ENCODE results near the gene HNRNPK.

HNRNPK gene

GRCh38 chr9:83986765-83987401, 6.9 kb upstream of the HNRNPK start:
- Histone ChIP-seq H3K9me3 (ENCODE audit: severe bottlenecking) (peaks cover 2% of the 10 kb centered on the region), H3K27me3 (ENCODE audit: insufficient read depth, poor library complexity, severe bottlenecking) (no peaks in the 10 kb centered on the region), H3K4me1 (ENCODE audit: insufficient read depth, poor library complexity, severe bottlenecking) (peaks cover 23% of the 10 kb centered on the region), H3K4me3 (ENCODE audit: severe bottlenecking) (no peak overlapping the region), H3K27ac (ENCODE audit: poor library complexity, severe bottlenecking) (peak overlapping the region; percentile 46), H3K36me3 (ENCODE audit: low read depth) (peaks cover 22% of the 10 kb centered on the region)
- DNase-seq (ENCODE audit: low spot score) (peak; percentile 67), ATAC-seq (ENCODE audit: low read depth) (peak; percentile 85)
- TF ChIP-seq, protein P1, sequence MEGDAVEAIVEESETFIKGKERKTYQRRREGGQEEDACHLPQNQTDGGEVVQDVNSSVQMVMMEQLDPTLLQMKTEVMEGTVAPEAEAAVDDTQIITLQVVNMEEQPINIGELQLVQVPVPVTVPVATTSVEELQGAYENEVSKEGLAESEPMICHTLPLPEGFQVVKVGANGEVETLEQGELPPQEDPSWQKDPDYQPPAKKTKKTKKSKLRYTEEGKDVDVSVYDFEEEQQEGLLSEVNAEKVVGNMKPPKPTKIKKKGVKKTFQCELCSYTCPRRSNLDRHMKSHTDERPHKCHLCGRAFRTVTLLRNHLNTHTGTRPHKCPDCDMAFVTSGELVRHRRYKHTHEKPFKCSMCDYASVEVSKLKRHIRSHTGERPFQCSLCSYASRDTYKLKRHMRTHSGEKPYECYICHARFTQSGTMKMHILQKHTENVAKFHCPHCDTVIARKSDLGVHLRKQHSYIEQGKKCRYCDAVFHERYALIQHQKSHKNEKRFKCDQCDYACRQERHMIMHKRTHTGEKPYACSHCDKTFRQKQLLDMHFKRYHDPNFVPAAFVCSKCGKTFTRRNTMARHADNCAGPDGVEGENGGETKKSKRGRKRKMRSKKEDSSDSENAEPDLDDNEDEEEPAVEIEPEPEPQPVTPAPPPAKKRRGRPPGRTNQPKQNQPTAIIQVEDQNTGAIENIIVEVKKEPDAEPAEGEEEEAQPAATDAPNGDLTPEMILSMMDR (IDR thresholded peaks at IDR 0.05; ENCODE audit: poor library complexity, severe bottlenecking), result no peak

DNA sequence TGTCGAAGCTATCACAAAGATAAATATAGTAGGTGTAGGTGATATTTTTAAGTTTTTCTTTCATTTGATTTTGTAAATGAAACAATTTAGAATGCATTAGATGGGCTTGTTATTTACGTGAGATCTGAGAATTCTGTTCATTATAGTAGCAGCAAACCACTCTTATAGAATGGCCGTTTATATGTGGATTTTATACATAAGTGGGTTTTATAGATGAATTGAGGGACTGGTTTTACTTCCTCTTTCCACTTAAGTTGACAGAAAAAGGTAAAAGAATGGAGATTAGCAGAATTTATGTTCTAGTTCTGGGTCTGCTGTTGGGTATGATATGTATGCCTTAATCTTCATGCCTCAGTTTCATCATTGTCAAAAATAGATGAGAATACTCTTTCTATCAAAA, 6.2 kb upstream of the HNRNPK start:
- Histone ChIP-seq H3K9me3 (ENCODE audit: severe bottlenecking) (peaks cover 2% of the 10 kb centered on the region), H3K36me3 (ENCODE audit: low read depth) (peaks cover 22% of the 10 kb centered on the region), H3K4me1 (ENCODE audit: insufficient read depth, poor library complexity, severe bottlenecking) (peaks cover 27% of the 10 kb centered on the region), H3K27me3 (ENCODE audit: insufficient read depth, poor library complexity, severe bottlenecking) (no peaks in the 10 kb centered on the region), H3K4me3 (ENCODE audit: severe bottlenecking) (no peak overlapping the region), H3K27ac (ENCODE audit: poor library complexity, severe bottlenecking) (peak overlapping the region; percentile 46)
- ATAC-seq (ENCODE audit: low read depth) (no peak), DNase-seq (ENCODE audit: low spot score) (no peak)
- TF ChIP-seq, protein P1 (IDR thresholded peaks at IDR 0.05; ENCODE audit: poor library complexity, severe bottlenecking), result no peak

DNA sequence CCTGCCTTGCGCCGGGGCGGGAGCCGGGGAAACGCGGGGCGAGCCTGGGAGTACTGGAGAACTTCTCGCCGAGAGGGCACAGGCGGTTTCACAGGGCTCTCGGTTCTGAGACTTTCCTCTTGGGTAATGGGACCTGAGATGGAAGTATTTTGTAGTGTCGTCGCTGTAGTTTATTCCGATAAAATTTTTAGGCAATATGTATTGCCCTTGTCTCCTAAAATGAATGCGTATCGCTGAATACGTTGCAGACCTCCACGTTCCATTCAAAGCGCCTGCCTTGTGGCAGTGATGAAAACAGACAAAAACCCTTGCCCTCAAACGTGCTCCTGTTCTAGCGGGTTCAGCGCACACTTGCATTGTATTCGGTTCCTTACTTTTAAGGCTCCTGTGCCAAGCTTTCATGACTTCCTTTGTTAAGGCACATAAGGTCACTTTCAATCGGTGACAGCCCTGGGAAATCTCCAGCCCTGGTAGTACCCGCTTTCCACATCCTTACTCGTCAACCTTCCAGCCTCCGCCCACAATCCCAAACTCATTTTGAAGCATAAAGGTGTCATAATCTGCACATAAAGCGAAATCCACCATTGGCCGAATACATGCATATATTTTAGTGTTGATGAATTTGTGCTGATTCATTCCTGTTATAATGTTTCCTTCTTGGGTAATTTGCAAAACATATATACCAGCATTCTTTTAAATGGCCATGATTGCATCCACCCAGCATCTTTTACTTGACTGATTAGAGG, 1.3 kb upstream of the HNRNPK start:
- ATAC-seq (ENCODE audit: low read depth) (peak; percentile 13; the same call in 2 of the 3 replicates), DNase-seq (ENCODE audit: low spot score) (no peak)

GRCh38 chr9:83980395-83981125, 545 bp upstream of the HNRNPK start, which contains the start of gene RMI1:
RMI1 (plus strand) TSS chr9:83980805; CDS start chr9:84000987, 20,182 bp downstream.
- peak; percentile 72 for ATAC-seq (ENCODE audit: low read depth)
- H3K4me1 ChIP-seq (ENCODE audit: insufficient read depth, poor library complexity, severe bottlenecking), result peaks cover 30% of the 10 kb centered on the region
- DNase-seq (ENCODE audit: low spot score), result peak; percentile 98
- H3K4me3 ChIP-seq (ENCODE audit: severe bottlenecking), result peak within 1 kb of the TSS; percentile 95
- no peaks in the 10 kb centered on the region for H3K9me3 ChIP-seq (ENCODE audit: severe bottlenecking)
- H3K27ac ChIP-seq (ENCODE audit: poor library complexity, severe bottlenecking), result peak within 1 kb of the TSS; percentile 89
- TF ChIP-seq, protein P1 (IDR thresholded peaks at IDR 0.05; ENCODE audit: poor library complexity, severe bottlenecking), result peak; percentile 26
- no peaks in the 10 kb centered on the region for H3K27me3 ChIP-seq (ENCODE audit: insufficient read depth, poor library complexity, severe bottlenecking)
- H3K36me3 ChIP-seq (ENCODE audit: low read depth), result peaks cover 42% of the 10 kb centered on the region

More for the DNA sequence above, 1.3 kb upstream of the HNRNPK start:
- Histone ChIP-seq H3K27me3 (ENCODE audit: insufficient read depth, poor library complexity, severe bottlenecking) (no peaks in the 10 kb centered on the region), H3K4me1 (ENCODE audit: insufficient read depth, poor library complexity, severe bottlenecking) (peaks cover 32% of the 10 kb centered on the region), H3K4me3 (ENCODE audit: severe bottlenecking) (peak overlapping the region; percentile 95), H3K27ac (ENCODE audit: poor library complexity, severe bottlenecking) (peak overlapping the region; percentile 89), H3K9me3 (ENCODE audit: severe bottlenecking) (no peaks in the 10 kb centered on the region), H3K36me3 (ENCODE audit: low read depth) (peaks cover 35% of the 10 kb centered on the region)
- TF ChIP-seq, protein P1 (IDR thresholded peaks at IDR 0.05; ENCODE audit: poor library complexity, severe bottlenecking), result no peak
